Keratinocyte (primary cell): ENCODE results near the gene AOPEP.
"Not testable (repeated sequence)": the region's sequence is repeated elsewhere in the genome, so short reads cannot be mapped to it uniquely, and the experiment has no call there.

ENCODE experiments used
- CTCF ChIP-seq, 3 experiments: IDR thresholded peaks in 1 of 3; conservative IDR thresholded peaks in 1 of 3; optimal IDR thresholded peaks in 1 of 3; 2 replicates in 2 of 3; 3 replicates in 1 of 3; pipeline versions ENCODE3 to v1.5.1; 2011; ENCODE audit warnings: low read length in 3 of 3, mild to moderate bottlenecking in 3 of 3, moderate library complexity in 2 of 3, control low read depth in 1 of 3, inconsistent platforms in 1 of 3; ENCODE audit not compliant: insufficient read depth in 2 of 3; ENCODE audit errors: extremely low read depth in 1 of 3
- EZH2 ChIP-seq: IDR thresholded peaks from one replicate; pipeline ENCODE4 v1.6.1; 2012; ENCODE audit warnings: inconsistent platforms, mild to moderate bottlenecking, low read length, moderate library complexity

- TF ChIP-seq CTCF (optimal IDR thresholded peaks at IDR 0.05 in 1 of 3, IDR thresholded peaks at IDR 0.05 in 1 of 3, conservative IDR thresholded peaks at IDR 0.05 in 1 of 3; ENCODE audit: extremely low read depth in 1 of 3, insufficient read depth in 2 of 3, low read length in 3 of 3); EZH2: not testable (repeated sequence)
Measured at GRCh38 chr9:94940296-94940695, 213.8 kb downstream of the AOPEP start.
